A549 (cell line): Measurements from ENCODE around the gene PRKAG3.

Experiments
- FOSL2 ChIP-seq, 2 experiments: fragments of 450-650 bp in 1 of 2; fragments of >200 bp in 1 of 2; sonication (Bioruptor Twin) in 1 of 2; formaldehyde crosslinking; IDR thresholded peaks; 2 replicates each; pipeline versions ENCODE4 v1.5.0 to v1.6.1; 2016 to 2020; ENCODE audit warnings: mild to moderate bottlenecking in 1 of 2, moderate library complexity in 1 of 2
- TF ChIP-seq, protein P1 (sequence below): IDR thresholded peaks from 2 replicates; pipeline ENCODE4 v1.6.1; 2012

DNA sequence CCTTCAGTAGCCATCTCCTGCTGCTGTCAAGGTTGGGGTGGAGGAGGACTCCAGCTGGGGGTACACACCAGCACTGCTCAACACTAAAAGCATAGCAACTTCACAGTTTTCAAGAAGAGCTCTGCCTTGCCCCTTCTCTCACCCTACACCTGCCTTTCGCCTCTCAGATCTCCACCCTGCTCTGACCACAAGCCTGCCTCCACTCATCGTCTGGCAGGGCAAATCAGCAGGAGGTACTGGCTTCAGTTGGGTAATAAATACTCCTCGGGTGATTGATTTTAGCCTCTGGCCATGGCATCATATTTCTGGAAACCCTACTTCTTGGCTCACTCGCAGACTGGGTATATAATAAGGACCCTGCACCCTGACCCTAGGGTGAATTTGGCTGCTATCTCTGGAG, 3.1 kb upstream of the PRKAG3 start:
- TF ChIP-seq FOSL2 (IDR thresholded peaks at IDR 0.05) (no peak), FOSL2 (CRISPR knock-in tag; IDR thresholded peaks at IDR 0.05) (no peak)
- TF ChIP-seq, protein P1, sequence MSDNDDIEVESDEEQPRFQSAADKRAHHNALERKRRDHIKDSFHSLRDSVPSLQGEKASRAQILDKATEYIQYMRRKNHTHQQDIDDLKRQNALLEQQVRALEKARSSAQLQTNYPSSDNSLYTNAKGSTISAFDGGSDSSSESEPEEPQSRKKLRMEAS, result no peak
